ENCODE results near the gene MYL3. TPM values are rescaled to one million over a fixed set of nuclear protein-coding genes. Genes with fewer than 3 reads are reported as not detected.

Gene MYL3
- total and polyA plus RNA-seq, 2 donors (not counting 1 experiment from before 2014, with no cell fraction given), result not detected

- H3K27me3 Mint-ChIP-seq, result peaks cover 59% of the 10 kb centered on the region
These were observed 26.3 kb upstream of the MYL3 start for GRCh38 chr3:46889381-46890110.

More at GRCh38 chr3:46889381-46890110, 26.3 kb upstream of the MYL3 start:
- H3K9ac ChIP-seq (ENCODE audit: low read length), result no peak overlapping the region
- no peaks in the 10 kb centered on the region for H4K20me1 ChIP-seq (ENCODE audit: control insufficient read depth, insufficient read depth, low read length, poor library complexity, severe bottlenecking)
- Mint-ChIP-seq H3K27ac (no peak overlapping the region), H3K4me3 (no peak overlapping the region), H3K4me1 (peaks cover 14% of the 10 kb centered on the region), H3K9me3 (ENCODE audit: insufficient read depth) (no peaks in the 10 kb centered on the region)
- H3K4me1 ChIP-seq (ENCODE audit: control insufficient read depth in 2 of 2, insufficient read depth in 2 of 2, low read length in 2 of 2), result peaks cover 14 to 15% of the 10 kb centered on the region in 2 donors
- intact Hi-C loops (cut with micrococcal nuclease), result no loop called here
- no peak overlapping the region for H3K4me2 ChIP-seq (replicated peaks; ENCODE audit: low read depth, low read length, poor library complexity, severe bottlenecking)
- H3K27ac ChIP-seq (ENCODE audit: low read length in 2 of 2), result no peak overlapping the region
- CTCF ChIA-PET, result interaction anchor here (1.2 kb wide), 1 partner anchor 44 kb away, joined by 3 read pairs; no protein-coding TSS in a partner anchor
- 26% methylated on average over 5 of the region's 6 CpGs for WGBS (ENCODE audit: insufficient coverage)
- no peaks in the 10 kb centered on the region for H3K79me2 ChIP-seq (ENCODE audit: control insufficient read depth, insufficient read depth, low read length)
- no peaks in the 10 kb centered on the region for H3K36me3 ChIP-seq (replicated peaks in 1 of 2; ENCODE audit: control extremely low read depth in 1 of 2, control insufficient read depth in 1 of 2, extremely low read depth in 1 of 2, insufficient read depth in 2 of 2, low read length in 1 of 2)
- no peak overlapping the region for H2AFZ ChIP-seq (ENCODE audit: insufficient read depth, low read depth, low read length, poor library complexity, severe bottlenecking)
- H3K4me3 ChIP-seq (ENCODE audit: control extremely low read depth in 1 of 5, extremely low read depth in 1 of 5, insufficient read depth in 1 of 5, low read depth in 2 of 5, low read length in 4 of 5), result no peak overlapping the region
- no peak for ATAC-seq (ENCODE audit: low read depth)
- TF ChIP-seq CTCF (IDR thresholded peaks at IDR 0.05), result no peak
- TF ChIP-seq EZH2 (IDR thresholded peaks at IDR 0.05; ENCODE audit: borderline replicate concordance, insufficient read depth, low read depth, low read length, poor library complexity, severe bottlenecking), result no peak
- H3K9me3 ChIP-seq (ENCODE audit: control extremely low read depth in 1 of 3, control insufficient read depth in 2 of 3, insufficient read depth in 1 of 3, low read length in 2 of 3), result peaks cover 0 to 6% (median 0%) of the 10 kb centered on the region in 3 donors
- no peak for DNase-seq
- POLR2A ChIA-PET, result no interaction called here
- peaks cover 0 to 61% (median 24%) of the 10 kb centered on the region in 4 experiments for H3K27me3 ChIP-seq (replicated peaks in 1 of 4; ENCODE audit: control extremely low read depth in 1 of 4, control insufficient read depth in 3 of 4, insufficient read depth in 4 of 4, low read length in 3 of 4)
